GM12878 (cell line): Measurements from ENCODE around the gene FSTL4. TPM values are rescaled to one million over a fixed set of nuclear protein-coding genes. Genes with fewer than 3 reads are reported as not detected.

Experiments used
- ATAC-seq: fragments of 200-7000 bp; cut with Tn5 transposase; 3 replicates; pipeline ENCODE4 v1.9.1; 2020; ENCODE audit warnings: mild to moderate bottlenecking, moderate library complexity
- BruUV-seq: library from RNA; stranded (reverse); fragments of 400-500 nt; replicated peaks from 2 replicates; lab custom pipeline; 2021; lab: Mats Ljungman, UMichigan
- CTCF ChIA-PET: fragments of 300-600 bp; sonication (Branson Sonifier 250); formaldehyde crosslinking; extraction: SDS; loops from one replicate; lab custom pipeline; 2021; ENCODE audit warnings: inconsistent platforms; lab: Yijun Ruan, JAX
- POLR2A ChIA-PET: fragments of 350-600 bp; formaldehyde crosslinking; extraction: SDS; loops from one replicate; lab custom pipeline; 2021; ENCODE audit warnings: inconsistent platforms; lab: Charles Lee
- RAD21 ChIA-PET: fragments of 300-600 bp; sonication (Branson Sonifier 250); formaldehyde crosslinking; loops from one replicate; lab custom pipeline; 2023; ENCODE audit warnings: antibody characterized with exemption; ENCODE audit not compliant: unreplicated experiment; lab: Charles Lee
- SMC1A ChIA-PET: fragments of 300-600 bp; sonication (Branson Sonifier 250); formaldehyde crosslinking; loops from one replicate; lab custom pipeline; 2023; ENCODE audit not compliant: unreplicated experiment, uncharacterized antibody; lab: Charles Lee
- DNase-seq: peaks from one replicate; pipeline ENCODE4 v3.0.0-alpha.2; 2011; ENCODE audit warnings: low read depth, low spot score
- FAIRE-seq: peaks from 3 replicates; lab custom pipeline; 2011; peaks lifted over from hg19 to GRCh38; lab: Jason Lieb, UNC
- H2AFZ ChIP-seq: 2 replicates; pipeline ENCODE4 v1.6.0; 2011; ENCODE audit warnings: low read depth, low read length, control low read depth; ENCODE audit not compliant: control insufficient read depth
- H3K27ac ChIP-seq: 2 replicates; pipeline ENCODE4 v1.5.1; 2011; ENCODE audit warnings: control low read depth; ENCODE audit not compliant: control insufficient read depth, insufficient read depth
- H3K27me3 ChIP-seq, 2 experiments: replicated peaks in 1 of 2; 2 replicates each; pipeline versions ENCODE4 v1.6.0 to v1.6.1; 2011; ENCODE audit warnings: low read length in 1 of 2; ENCODE audit not compliant: control insufficient read depth in 2 of 2, insufficient read depth in 2 of 2
- H3K36me3 ChIP-seq, 2 experiments: 2 replicates each; pipeline ENCODE4 v1.5.1; 2011; ENCODE audit warnings: low read length in 1 of 2; ENCODE audit not compliant: control insufficient read depth in 2 of 2, insufficient read depth in 2 of 2
- H3K4me1 ChIP-seq: 2 replicates; pipeline ENCODE4 v1.6.1; 2011; ENCODE audit warnings: mild to moderate bottlenecking, low read length, moderate library complexity, mixed read lengths; ENCODE audit not compliant: control insufficient read depth, insufficient read depth
- H3K4me2 ChIP-seq: 2 replicates; pipeline ENCODE4 v1.6.0; 2011; ENCODE audit warnings: control low read depth; ENCODE audit not compliant: control insufficient read depth, insufficient read depth
- H3K4me3 ChIP-seq: fragments of 200-600 bp; sonication (generic); 2 replicates; pipeline ENCODE4 v1.5.1; 2016
- H3K79me2 ChIP-seq: 2 replicates; pipeline ENCODE4 v1.6.0; 2011; ENCODE audit warnings: low read length; ENCODE audit not compliant: control insufficient read depth, insufficient read depth
- H3K9ac ChIP-seq: 2 replicates; pipeline ENCODE4 v1.8.0; 2011; ENCODE audit warnings: low read length, control low read depth, mixed read lengths; ENCODE audit not compliant: control insufficient read depth, insufficient read depth
- H3K9me3 ChIP-seq: replicated peaks from 3 replicates; pipeline ENCODE4 v1.5.1; 2011; ENCODE audit warnings: mild to moderate bottlenecking, low read length; ENCODE audit not compliant: control insufficient read depth, insufficient read depth
- H4K20me1 ChIP-seq: 2 replicates; pipeline ENCODE4 v1.6.0; 2011; ENCODE audit not compliant: control insufficient read depth, insufficient read depth
- BACH1 ChIP-seq: fragments of 450-650 bp; IDR thresholded peaks from 2 replicates; pipeline ENCODE4 v1.6.1; 2017; ENCODE audit warnings: mild to moderate bottlenecking, borderline replicate concordance
- CBFB ChIP-seq: IDR thresholded peaks from 2 replicates; pipeline ENCODE4 v1.6.1; 2016; ENCODE audit warnings: antibody characterized with exemption, low read depth
- CREB1 ChIP-seq: IDR thresholded peaks from 2 replicates; pipeline ENCODE4 v1.6.1; 2012; ENCODE audit warnings: low read depth, mild to moderate bottlenecking, inconsistent platforms
- HCFC1 ChIP-seq: fragments of 150-350 bp; IDR thresholded peaks from 2 replicates; pipeline ENCODE4 v1.6.1; 2014; ENCODE audit warnings: low read length
- HDGF ChIP-seq: fragments of 450-650 bp; IDR thresholded peaks from 2 replicates; pipeline ENCODE4 v1.6.1; 2016; ENCODE audit warnings: antibody characterized with exemption
- KAT2A ChIP-seq: conservative IDR thresholded peaks from 2 replicates; pipeline ENCODE4 v1.6.1; 2011; ENCODE audit warnings: low read depth, low read length; ENCODE audit not compliant: control insufficient read depth
- KDM1A ChIP-seq: fragments of 200-600 bp; sonication (generic); IDR thresholded peaks from 2 replicates; pipeline ENCODE4 v1.6.1; 2016; ENCODE audit warnings: borderline replicate concordance
- MYB ChIP-seq: fragments of 150-350 bp; IDR thresholded peaks from 2 replicates; pipeline ENCODE4 v1.6.1; 2014; ENCODE audit warnings: mild to moderate bottlenecking, low read depth, low read length, borderline replicate concordance
- PAX8 ChIP-seq: fragments of 450-650 bp; IDR thresholded peaks from 2 replicates; pipeline ENCODE4 v1.6.1; 2017; ENCODE audit warnings: mild to moderate bottlenecking, moderate library complexity
- SKIL ChIP-seq: fragments of 450-650 bp; IDR thresholded peaks from 2 replicates; pipeline ENCODE4 v1.6.1; 2017; ENCODE audit warnings: mild to moderate bottlenecking, low read depth, inconsistent platforms; ENCODE audit not compliant: poor library complexity, severe bottlenecking
- SMARCA5 ChIP-seq: fragments of 450-650 bp; IDR thresholded peaks from 2 replicates; pipeline ENCODE4 v1.6.1; 2017; ENCODE audit warnings: mild to moderate bottlenecking
- SREBF1 ChIP-seq: IDR thresholded peaks from 2 replicates; pipeline ENCODE4 v1.6.1; 2012; ENCODE audit warnings: mild to moderate bottlenecking, low read length
- SRF ChIP-seq, 2 experiments: IDR thresholded peaks; 2 replicates each; pipeline ENCODE4 v1.6.1; 2011; ENCODE audit warnings: low read depth in 2 of 2, low read length in 2 of 2, mild to moderate bottlenecking in 1 of 2, moderate library complexity in 1 of 2
- YBX1 ChIP-seq: fragments of 450-650 bp; IDR thresholded peaks from 2 replicates; pipeline ENCODE4 v1.6.1; 2016; ENCODE audit warnings: antibody characterized with exemption
- ZNF217 ChIP-seq: fragments of 450-650 bp; IDR thresholded peaks from 2 replicates; pipeline ENCODE4 v1.6.1; 2017; ENCODE audit warnings: antibody characterized with exemption, mild to moderate bottlenecking
- ZNF622 ChIP-seq: fragments of 450-650 bp; IDR thresholded peaks from 2 replicates; pipeline ENCODE4 v1.6.1; 2017; ENCODE audit warnings: mild to moderate bottlenecking, inconsistent platforms
- WGBS: methylation state at CpG from one replicate; pipeline ENCODE4 v1.1.6; 2016; ENCODE audit warnings: low lambda C conversion rate; ENCODE audit not compliant: insufficient replicate concordance, insufficient coverage; ENCODE audit errors: missing lambda C conversion rate; 5-methylcytosine and 5-hydroxymethylcytosine counted together
- in situ Hi-C: fragments of 300-500 bp; cut with MboI; formaldehyde crosslinking; loops from 9 replicates; pipeline ENCODE4 v1.14.3; 2018; ENCODE audit warnings: mixed read lengths
- intact Hi-C: fragments of 100-400 bp; cut with micrococcal nuclease; formaldehyde crosslinking; loops from one replicate; pipeline ENCODE4 v1.14.2; 2022; ENCODE audit not compliant: unreplicated experiment
- polyA plus RNA-seq, 11 experiments: library from polyadenylated mRNA; depleted of rRNA in 4 of 11; unstranded in 6 of 11; stranded (reverse) in 5 of 11; fragments of >200 nt; fragmentation: Nextera tagmentation in 4 of 11; fragmentation: Illumina TruSeq in 1 of 11; extraction: Ambion mirVana in 4 of 11; extraction: Trizol in 1 of 11; gene quantifications; 1 replicate in 1 of 11; 2 replicates in 10 of 11; pipeline versions ENCODE4 v1.2.1 to v1.2.3, GENCODE V29; 2011 to 2016; ENCODE audit warnings: inconsistent platforms in 2 of 11, missing spikeins in 2 of 11, low read depth in 1 of 11
- total RNA-seq, 4 experiments: library from RNA; depleted of rRNA in 3 of 4; stranded (reverse); fragments of >200 nt in 3 of 4; fragmentation: Illumina TruSeq in 1 of 4; extraction: Trizol in 1 of 4; gene quantifications; 2 replicates each; pipeline versions ENCODE4 v1.2.1 to v1.2.3, GENCODE V29; 2013 to 2021
- TF ChIP-seq, protein P1 (sequence below): fragments of 150-350 bp; IDR thresholded peaks from 2 replicates; pipeline ENCODE4 v1.6.1; 2016; ENCODE audit warnings: low read depth, low read length
- TF ChIP-seq, protein P2 (sequence below): fragments of 450-650 bp; formaldehyde crosslinking; IDR thresholded peaks from 2 replicates; pipeline ENCODE4 v1.4.0; 2020; ENCODE audit warnings: mild to moderate bottlenecking, moderate library complexity

Gene FSTL4
- total and polyA plus RNA-seq, 10 of the 15 experiments (the other 5 are each of a cell fraction or from before 2014, with no cell fraction given), result 0.01 to 0.79 (median 0.21) TPM; not detected in 6

DNA sequence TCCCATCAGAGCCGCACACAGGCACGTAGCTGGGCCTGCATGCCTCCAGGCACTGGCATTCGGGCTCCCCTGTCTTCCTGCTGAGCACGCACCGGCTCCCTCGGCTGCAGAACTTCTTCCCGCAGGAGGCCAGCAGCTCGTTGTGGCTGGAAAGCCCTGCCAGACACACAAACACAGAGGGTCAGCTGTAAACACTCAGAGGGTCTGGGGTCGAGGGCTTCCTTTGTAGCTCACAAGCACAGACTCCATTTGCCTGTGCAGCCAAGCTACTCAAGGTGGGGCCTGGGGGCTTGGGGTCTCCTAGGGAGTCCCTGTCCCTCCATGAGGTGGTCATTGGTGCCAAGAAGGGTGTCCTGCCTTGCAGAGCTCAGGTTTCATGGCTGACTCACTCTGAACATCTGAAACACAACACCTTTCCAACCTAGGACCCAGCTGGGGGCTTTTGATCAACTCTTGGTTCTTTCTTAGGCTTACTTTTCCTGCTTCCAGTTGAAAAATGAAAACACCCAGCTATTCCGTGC, 211.4 kb downstream of the FSTL4 start:
- no peaks in the 10 kb centered on the region for H3K36me3 ChIP-seq
- H3K4me1 ChIP-seq, result peaks cover 31% of the 10 kb centered on the region
- H3K27me3 ChIP-seq, result no peaks in the 10 kb centered on the region
- in situ Hi-C loops, result no loop called here
- ChIA-PET CTCF (interaction anchor here (1.2 to 3.4 kb wide), 3 partner anchors 21 to 60 kb away, joined by 3 to 13 read pairs (median 4); no protein-coding TSS in a partner anchor), SMC1A (no interaction called here), RAD21 (interaction anchor here (0.9 kb wide), 1 partner anchor 22 kb away, joined by 3 read pairs; no protein-coding TSS in a partner anchor), POLR2A (no interaction called here)
- ATAC-seq (no peak), DNase-seq (no peak), FAIRE-seq (no peak)
- no peaks in the 10 kb centered on the region for H3K9me3 ChIP-seq
- intact Hi-C loops, result no loop called here
- H3K4me3 ChIP-seq, result no peak overlapping the region
- no peaks in the 10 kb centered on the region for H4K20me1 ChIP-seq
- H3K4me2 ChIP-seq, result no peak overlapping the region
- no TSS peak for BruUV-seq
- no peak overlapping the region for H2AFZ ChIP-seq
- 35% methylated on average over 10 of the region's 10 CpGs for WGBS
- no peaks in the 10 kb centered on the region for H3K79me2 ChIP-seq
- H3K9ac ChIP-seq, result no peak overlapping the region
- H3K27ac ChIP-seq, result no peak overlapping the region
- TF ChIP-seq CBFB, result no peak
- TF ChIP-seq ZNF622, result no peak
- no peak for TF ChIP-seq CREB1
- TF ChIP-seq MYB, result no peak
- TF ChIP-seq SKIL, result no peak
- TF ChIP-seq ZNF217, result no peak
- no peak for TF ChIP-seq SRF (IDR thresholded peaks at IDR 0.05; ENCODE audit: low read depth in 2 of 2, low read length in 2 of 2)
- TF ChIP-seq KDM1A, result no peak
- no peak for TF ChIP-seq SREBF1
- TF ChIP-seq KAT2A, result no peak
- no peak for TF ChIP-seq PAX8
- TF ChIP-seq, protein P1, sequence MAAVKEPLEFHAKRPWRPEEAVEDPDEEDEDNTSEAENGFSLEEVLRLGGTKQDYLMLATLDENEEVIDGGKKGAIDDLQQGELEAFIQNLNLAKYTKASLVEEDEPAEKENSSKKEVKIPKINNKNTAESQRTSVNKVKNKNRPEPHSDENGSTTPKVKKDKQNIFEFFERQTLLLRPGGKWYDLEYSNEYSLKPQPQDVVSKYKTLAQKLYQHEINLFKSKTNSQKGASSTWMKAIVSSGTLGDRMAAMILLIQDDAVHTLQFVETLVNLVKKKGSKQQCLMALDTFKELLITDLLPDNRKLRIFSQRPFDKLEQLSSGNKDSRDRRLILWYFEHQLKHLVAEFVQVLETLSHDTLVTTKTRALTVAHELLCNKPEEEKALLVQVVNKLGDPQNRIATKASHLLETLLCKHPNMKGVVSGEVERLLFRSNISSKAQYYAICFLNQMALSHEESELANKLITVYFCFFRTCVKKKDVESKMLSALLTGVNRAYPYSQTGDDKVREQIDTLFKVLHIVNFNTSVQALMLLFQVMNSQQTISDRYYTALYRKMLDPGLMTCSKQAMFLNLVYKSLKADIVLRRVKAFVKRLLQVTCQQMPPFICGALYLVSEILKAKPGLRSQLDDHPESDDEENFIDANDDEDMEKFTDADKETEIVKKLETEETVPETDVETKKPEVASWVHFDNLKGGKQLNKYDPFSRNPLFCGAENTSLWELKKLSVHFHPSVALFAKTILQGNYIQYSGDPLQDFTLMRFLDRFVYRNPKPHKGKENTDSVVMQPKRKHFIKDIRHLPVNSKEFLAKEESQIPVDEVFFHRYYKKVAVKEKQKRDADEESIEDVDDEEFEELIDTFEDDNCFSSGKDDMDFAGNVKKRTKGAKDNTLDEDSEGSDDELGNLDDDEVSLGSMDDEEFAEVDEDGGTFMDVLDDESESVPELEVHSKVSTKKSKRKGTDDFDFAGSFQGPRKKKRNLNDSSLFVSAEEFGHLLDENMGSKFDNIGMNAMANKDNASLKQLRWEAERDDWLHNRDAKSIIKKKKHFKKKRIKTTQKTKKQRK, result no peak
- no peak for TF ChIP-seq BACH1
- TF ChIP-seq, protein P2, sequence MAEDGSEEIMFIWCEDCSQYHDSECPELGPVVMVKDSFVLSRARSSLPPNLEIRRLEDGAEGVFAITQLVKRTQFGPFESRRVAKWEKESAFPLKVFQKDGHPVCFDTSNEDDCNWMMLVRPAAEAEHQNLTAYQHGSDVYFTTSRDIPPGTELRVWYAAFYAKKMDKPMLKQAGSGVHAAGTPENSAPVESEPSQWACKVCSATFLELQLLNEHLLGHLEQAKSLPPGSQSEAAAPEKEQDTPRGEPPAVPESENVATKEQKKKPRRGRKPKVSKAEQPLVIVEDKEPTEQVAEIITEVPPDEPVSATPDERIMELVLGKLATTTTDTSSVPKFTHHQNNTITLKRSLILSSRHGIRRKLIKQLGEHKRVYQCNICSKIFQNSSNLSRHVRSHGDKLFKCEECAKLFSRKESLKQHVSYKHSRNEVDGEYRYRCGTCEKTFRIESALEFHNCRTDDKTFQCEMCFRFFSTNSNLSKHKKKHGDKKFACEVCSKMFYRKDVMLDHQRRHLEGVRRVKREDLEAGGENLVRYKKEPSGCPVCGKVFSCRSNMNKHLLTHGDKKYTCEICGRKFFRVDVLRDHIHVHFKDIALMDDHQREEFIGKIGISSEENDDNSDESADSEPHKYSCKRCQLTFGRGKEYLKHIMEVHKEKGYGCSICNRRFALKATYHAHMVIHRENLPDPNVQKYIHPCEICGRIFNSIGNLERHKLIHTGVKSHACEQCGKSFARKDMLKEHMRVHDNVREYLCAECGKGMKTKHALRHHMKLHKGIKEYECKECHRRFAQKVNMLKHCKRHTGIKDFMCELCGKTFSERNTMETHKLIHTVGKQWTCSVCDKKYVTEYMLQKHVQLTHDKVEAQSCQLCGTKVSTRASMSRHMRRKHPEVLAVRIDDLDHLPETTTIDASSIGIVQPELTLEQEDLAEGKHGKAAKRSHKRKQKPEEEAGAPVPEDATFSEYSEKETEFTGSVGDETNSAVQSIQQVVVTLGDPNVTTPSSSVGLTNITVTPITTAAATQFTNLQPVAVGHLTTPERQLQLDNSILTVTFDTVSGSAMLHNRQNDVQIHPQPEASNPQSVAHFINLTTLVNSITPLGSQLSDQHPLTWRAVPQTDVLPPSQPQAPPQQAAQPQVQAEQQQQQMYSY, result no peak
- no peak for TF ChIP-seq HDGF
- no peak for TF ChIP-seq SMARCA5
- no peak for TF ChIP-seq YBX1
- no peak for TF ChIP-seq HCFC1
